Vagina (tissue), 2 donors: ENCODE measurements around the gene GJA5.

Experiments
- CTCF ChIP-seq, 3 experiments: fragments of 450-650 bp in 2 of 3; fragments of 200-600 bp in 1 of 3; sonication (generic) in 1 of 3; IDR thresholded peaks; one replicate each; pipeline ENCODE4 v1.5.1; 2017 to 2019; ENCODE audit warnings: antibody characterized with exemption in 3 of 3, mild to moderate bottlenecking in 2 of 3, moderate library complexity in 2 of 3
- POLR2A ChIP-seq, 2 donors: fragments of 450-650 bp; IDR thresholded peaks; one replicate each; pipeline ENCODE4 v1.6.1; 2017; ENCODE audit warnings: antibody characterized with exemption in 2 of 2, mild to moderate bottlenecking in 2 of 2, moderate library complexity in 2 of 2

- TF ChIP-seq CTCF (IDR thresholded peaks at IDR 0.05) (no peak), POLR2A (IDR thresholded peaks at IDR 0.05) (no peak)
These were observed 8.7 kb upstream of the GJA5 start for GRCh38 chr1:147769106-147769505.
